ENCODE measurements around the gene TBL3. TPM values are rescaled to one million over a fixed set of nuclear protein-coding genes. Genes with fewer than 3 reads are reported as not detected.

TBL3 gene
- total RNA-seq, 1 experiment from 2014 or later: 34.7 TPM

GRCh38 chr16:2001456-2002355, 29.9 kb downstream of the TBL3 start:
- Histone ChIP-seq H3K4me1 (no peaks in the 10 kb centered on the region), H3K27me3 (replicated peaks; ENCODE audit: control insufficient read depth, insufficient read depth, low read length) (no peaks in the 10 kb centered on the region), H3K4me3 (ENCODE audit: low read depth, low read length) (no peak overlapping the region), H3K9me3 (no peaks in the 10 kb centered on the region), H3K36me3 (ENCODE audit: control insufficient read depth, insufficient read depth, low read length) (peaks cover 2% of the 10 kb centered on the region)
- intact Hi-C loops (cut with micrococcal nuclease; ENCODE audit: unreplicated experiment): no loop called here
- BruUV-seq (replicated peaks): no TSS peak
- ChIA-PET POLR2A (interaction anchor here (0.5 kb wide), 1 partner anchor 234 kb away, joined by 9 read pairs; no protein-coding TSS in a partner anchor), CTCF (no interaction called here)
- no peak overlapping the region for H3K27ac Mint-ChIP-seq (ENCODE audit: unreplicated experiment)
- H3K36me3 Mint-ChIP-seq (ENCODE audit: insufficient read depth, unreplicated experiment): peaks cover 59% of the 10 kb centered on the region
- no peak for TF ChIP-seq CTCF (IDR thresholded peaks at IDR 0.05; ENCODE audit: insufficient read depth in 1 of 2, low read depth in 1 of 2, low read length in 1 of 2, severe bottlenecking in 1 of 2, unreplicated experiment in 1 of 2)
- peaks cover 5% of the 10 kb centered on the region for H3K4me1 Mint-ChIP-seq (ENCODE audit: low read depth, unreplicated experiment)
- no peaks in the 10 kb centered on the region for H3K27me3 Mint-ChIP-seq (ENCODE audit: insufficient read depth, unreplicated experiment)
- DNase-seq: no peak
- H3K4me3 Mint-ChIP-seq (ENCODE audit: unreplicated experiment): no peak overlapping the region
- no peaks in the 10 kb centered on the region for H3K9me3 Mint-ChIP-seq (ENCODE audit: unreplicated experiment)

- intact Hi-C loops (cut with micrococcal nuclease; ENCODE audit: unreplicated experiment): no loop called here
- DNase-seq: no peak
- H3K4me1 Mint-ChIP-seq (ENCODE audit: low read depth, unreplicated experiment): peaks cover 5% of the 10 kb centered on the region
- no peaks in the 10 kb centered on the region for H3K27me3 ChIP-seq (replicated peaks; ENCODE audit: control insufficient read depth, insufficient read depth, low read length)
- TF ChIP-seq CTCF (IDR thresholded peaks at IDR 0.05; ENCODE audit: insufficient read depth in 1 of 2, low read depth in 1 of 2, low read length in 1 of 2, severe bottlenecking in 1 of 2, unreplicated experiment in 1 of 2): no peak
- ChIA-PET CTCF (interaction anchor here (0.7 to 0.9 kb wide), 2 partner anchors 22 to 294 kb away, joined by 3 read pairs; partner anchors contain the start of gene NOXO1), POLR2A (interaction anchor here (0.5 kb wide), 1 partner anchor 233 kb away, joined by 9 read pairs; no protein-coding TSS in a partner anchor)
- no peaks in the 10 kb centered on the region for H3K9me3 ChIP-seq
- no peak overlapping the region for H3K4me3 ChIP-seq (ENCODE audit: low read depth, low read length)
- H3K36me3 ChIP-seq (ENCODE audit: control insufficient read depth, insufficient read depth, low read length): peaks cover 2% of the 10 kb centered on the region
- no peak overlapping the region for H3K27ac Mint-ChIP-seq (ENCODE audit: unreplicated experiment)
- peaks cover 62% of the 10 kb centered on the region for H3K36me3 Mint-ChIP-seq (ENCODE audit: insufficient read depth, unreplicated experiment)
- H3K27me3 Mint-ChIP-seq (ENCODE audit: insufficient read depth, unreplicated experiment): no peaks in the 10 kb centered on the region
- no TSS peak for BruUV-seq (replicated peaks)
- H3K4me1 ChIP-seq: peaks cover 5% of the 10 kb centered on the region; the same call in 1 of the 2 replicates
- no peaks in the 10 kb centered on the region for H3K9me3 Mint-ChIP-seq (ENCODE audit: unreplicated experiment)
- no peak overlapping the region for H3K4me3 Mint-ChIP-seq (ENCODE audit: unreplicated experiment)
Observed at GRCh38 chr16:2002406-2003230, 30.8 kb downstream of the TBL3 start.

- no peaks in the 10 kb centered on the region for H3K9me3 Mint-ChIP-seq (ENCODE audit: unreplicated experiment)
- CTCF ChIA-PET: interaction anchor here (0.7 to 1.0 kb wide), 4 partner anchors 21 to 293 kb away, joined by 3 to 5 read pairs (median 3); partner anchors contain the start of gene NOXO1
- no peak overlapping the region for H3K4me3 Mint-ChIP-seq (ENCODE audit: unreplicated experiment)
- Histone ChIP-seq H3K36me3 (ENCODE audit: control insufficient read depth, insufficient read depth, low read length) (peaks cover 2% of the 10 kb centered on the region), H3K27me3 (replicated peaks; ENCODE audit: control insufficient read depth, insufficient read depth, low read length) (no peaks in the 10 kb centered on the region), H3K4me3 (ENCODE audit: low read depth, low read length) (no peak overlapping the region), H3K4me1 (peaks cover 12% of the 10 kb centered on the region; the same call in 1 of the 2 replicates), H3K9me3 (no peaks in the 10 kb centered on the region)
- no peak for TF ChIP-seq CTCF (IDR thresholded peaks at IDR 0.05; ENCODE audit: insufficient read depth in 1 of 2, low read depth in 1 of 2, low read length in 1 of 2, severe bottlenecking in 1 of 2, unreplicated experiment in 1 of 2)
- peaks cover 63% of the 10 kb centered on the region for H3K36me3 Mint-ChIP-seq (ENCODE audit: insufficient read depth, unreplicated experiment)
- no peak for DNase-seq
- intact Hi-C loops (cut with micrococcal nuclease; ENCODE audit: unreplicated experiment): no loop called here
- BruUV-seq (replicated peaks): no TSS peak
- no peak overlapping the region for H3K27ac Mint-ChIP-seq (ENCODE audit: unreplicated experiment)
- POLR2A ChIA-PET: no interaction called here
- peaks cover 5% of the 10 kb centered on the region for H3K4me1 Mint-ChIP-seq (ENCODE audit: low read depth, unreplicated experiment)
- no peaks in the 10 kb centered on the region for H3K27me3 Mint-ChIP-seq (ENCODE audit: insufficient read depth, unreplicated experiment)
Observed at GRCh38 chr16:2003231-2003826, 31.5 kb downstream of the TBL3 start.

Data from Caco-2 (cell line).